GM19025 (cell line): Measurements from ENCODE around the gene ADAMTSL1.
A peak's percentile ranks its signal among the peaks of the same experiment; 100 is the strongest.

Experiments
- ATAC-seq: cut with Tn5 transposase; IDR thresholded peaks from one replicate; pipeline ENCODE4 v1.9.1; 2021; ENCODE audit warnings: mild to moderate bottlenecking, low read depth, moderate library complexity; ENCODE audit not compliant: unreplicated experiment

ADAMTSL1 gene

GRCh38 chr9:18754537-18754936 lies 280.6 kb downstream of the ADAMTSL1 start:
- no peak for ATAC-seq

DNA sequence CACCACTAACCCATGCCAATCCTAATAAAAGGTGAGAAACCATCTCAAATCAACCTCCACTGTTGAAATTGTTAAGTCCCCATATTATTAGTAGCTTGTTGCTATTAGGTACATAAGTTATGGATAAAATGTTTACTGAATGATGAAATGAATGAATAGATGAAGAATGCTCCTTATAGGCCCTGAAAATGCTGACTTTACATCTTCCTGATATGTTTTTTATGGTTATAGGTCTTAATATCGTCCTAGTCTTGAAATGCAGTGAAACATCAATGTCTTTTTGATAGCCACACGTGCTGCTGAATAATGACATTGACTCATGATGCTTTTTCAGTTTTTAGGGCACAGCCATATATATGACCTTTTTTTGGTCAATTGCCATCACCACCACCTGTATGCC lies 281.3 kb downstream of the ADAMTSL1 start:
- ATAC-seq, result no peak

GRCh38 chr9:18756712-18757125 lies 282.8 kb downstream of the ADAMTSL1 start:
- peak; percentile 60 for ATAC-seq

DNA sequence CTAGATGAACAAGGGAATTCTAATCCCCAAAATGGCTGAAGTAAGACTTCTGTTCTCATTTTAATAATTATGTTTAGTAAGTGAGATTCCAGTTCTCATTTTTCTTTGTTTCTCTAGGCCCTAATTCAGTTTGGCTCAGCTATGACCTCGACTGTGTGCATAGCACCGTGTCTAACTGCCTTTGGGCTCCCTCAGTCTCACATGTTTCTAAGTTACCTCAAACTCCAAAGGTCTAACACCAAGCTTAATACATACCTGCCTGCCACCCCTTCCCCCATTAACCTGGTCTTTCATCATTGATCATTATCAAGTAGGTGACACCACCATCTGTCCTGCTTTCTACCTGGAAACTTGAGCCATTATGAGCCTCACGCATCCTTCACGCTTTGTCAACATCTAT lies 285.9 kb downstream of the ADAMTSL1 start:
- no peak for ATAC-seq

- no peak for ATAC-seq
These were observed 287.9 kb downstream of the ADAMTSL1 start for GRCh38 chr9:18761742-18762300.

DNA sequence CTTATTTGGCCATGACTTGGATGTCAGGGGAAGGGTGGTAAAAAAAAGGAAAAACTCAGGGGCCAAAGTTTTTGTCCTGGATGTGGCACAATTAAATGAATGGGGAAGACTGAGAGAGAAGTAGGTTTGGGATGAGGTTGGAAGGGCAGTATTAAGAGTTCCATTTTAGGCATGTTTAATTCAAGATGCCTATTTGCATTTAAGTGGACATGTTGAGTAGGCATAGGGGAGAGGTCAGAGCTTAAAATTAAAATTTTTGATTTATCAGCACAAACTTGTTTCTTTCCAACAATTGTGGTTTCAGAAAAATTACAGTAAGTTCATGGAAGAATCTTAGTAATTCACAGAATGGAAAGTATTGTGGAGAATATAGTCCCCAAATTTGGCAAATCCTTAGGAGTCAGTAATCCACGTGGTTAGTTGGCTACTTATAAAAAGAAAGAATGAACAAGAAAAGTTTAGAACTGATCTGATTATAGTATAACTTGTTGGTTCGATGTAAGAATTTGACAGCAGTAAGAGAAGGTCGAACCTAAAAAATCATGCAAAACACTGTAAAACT lies 293.1 kb downstream of the ADAMTSL1 start:
- no peak for ATAC-seq

DNA sequence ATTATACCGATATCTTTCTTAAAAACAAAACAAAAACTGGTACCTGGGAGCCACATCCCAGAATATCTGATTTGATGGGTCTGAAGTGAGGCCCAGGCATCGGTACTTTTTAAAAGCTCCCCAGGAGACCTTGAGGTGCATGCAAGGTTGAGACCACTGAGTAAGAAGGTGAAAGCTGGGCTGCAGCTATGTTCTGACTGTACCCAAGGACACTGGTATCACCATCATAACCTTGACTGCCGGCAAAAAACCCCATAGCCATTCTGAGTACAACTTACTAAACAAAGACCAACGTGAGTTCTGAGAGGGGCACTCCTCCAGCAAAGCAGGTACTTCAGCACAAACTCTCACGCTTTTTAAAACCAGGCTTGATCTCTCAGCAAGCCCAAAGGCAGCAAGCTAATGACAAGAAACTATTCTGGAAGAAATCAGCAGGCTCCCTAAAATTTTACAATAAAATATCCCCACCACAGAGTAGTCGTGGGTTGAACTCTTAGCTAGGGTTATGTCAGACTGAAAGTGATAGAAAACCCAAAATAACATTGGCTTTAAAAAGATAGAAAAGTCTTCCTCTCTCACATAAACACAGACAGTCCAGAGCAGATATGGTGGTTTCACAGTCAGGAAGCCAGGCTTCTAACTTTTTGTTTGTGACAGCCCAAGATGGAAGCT lies 295.1 kb downstream of the ADAMTSL1 start:
- peak; percentile 86 for ATAC-seq

- no peak for ATAC-seq
These were observed 296.4 kb downstream of the ADAMTSL1 start for GRCh38 chr9:18770131-18770908.

- no peak for ATAC-seq
These were observed 297.1 kb downstream of the ADAMTSL1 start for GRCh38 chr9:18771011-18771410.

DNA sequence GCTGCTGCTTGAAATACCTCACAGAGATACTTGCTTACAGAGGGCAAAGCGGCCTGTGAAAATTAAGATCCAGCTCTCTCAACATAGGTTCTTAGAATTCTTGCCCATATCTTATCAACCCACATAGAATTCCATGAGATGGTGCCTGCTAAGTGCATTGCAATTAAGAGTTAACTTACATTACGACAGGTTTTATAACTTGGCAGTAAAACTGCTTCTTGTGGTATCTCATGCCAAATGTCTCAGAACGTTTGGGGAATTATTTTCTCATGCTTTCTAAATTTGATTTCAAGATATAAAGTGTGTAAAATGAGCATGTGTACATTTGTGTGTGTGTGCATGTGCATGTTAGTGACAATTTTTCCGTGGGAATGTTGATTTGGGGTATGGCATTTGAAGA lies 297.8 kb downstream of the ADAMTSL1 start:
- no peak for ATAC-seq

DNA sequence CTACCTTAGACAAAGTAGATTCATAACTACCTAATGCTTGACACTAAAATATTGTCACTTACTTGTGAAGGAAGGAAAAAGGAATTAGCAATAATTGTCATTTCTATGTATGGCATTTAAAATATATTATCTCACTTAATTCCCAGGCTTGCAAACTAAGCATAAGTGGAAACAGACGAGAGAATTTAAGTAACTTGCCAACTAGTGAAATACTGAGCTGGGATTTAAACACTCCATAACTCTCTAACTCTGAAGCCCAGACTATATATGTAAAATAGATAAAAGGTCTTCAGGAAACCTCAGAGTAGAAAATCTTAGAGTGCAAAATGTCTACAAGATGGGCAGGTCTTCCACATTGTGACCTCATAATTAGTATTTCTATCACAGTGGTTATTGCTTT lies 301.3 kb downstream of the ADAMTSL1 start:
- no peak for ATAC-seq

DNA sequence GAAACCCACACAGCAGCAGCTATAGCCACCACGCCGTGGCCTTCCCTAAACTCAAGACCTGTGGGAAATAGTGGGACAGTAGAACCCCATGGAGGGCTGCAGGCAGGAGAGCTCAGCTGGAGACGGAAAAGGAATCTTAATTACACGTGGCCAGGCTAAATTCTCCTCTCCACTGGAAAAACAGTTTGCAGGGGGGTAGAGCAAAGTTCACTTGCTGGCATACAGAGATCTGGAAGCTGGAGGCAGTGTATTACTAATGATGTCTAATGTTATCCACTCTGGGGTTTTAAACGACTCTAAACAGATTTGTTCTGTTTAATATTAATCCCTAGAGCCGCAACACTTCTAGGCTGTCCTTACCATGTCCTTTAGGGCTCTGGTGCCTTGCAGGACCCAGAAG lies 302.0 kb downstream of the ADAMTSL1 start:
- ATAC-seq, result no peak

- no peak for ATAC-seq
These were observed 303.2 kb downstream of the ADAMTSL1 start for GRCh38 chr9:18776836-18777820.

- ATAC-seq, result no peak
These were observed 304.2 kb downstream of the ADAMTSL1 start for GRCh38 chr9:18778147-18778546.

DNA sequence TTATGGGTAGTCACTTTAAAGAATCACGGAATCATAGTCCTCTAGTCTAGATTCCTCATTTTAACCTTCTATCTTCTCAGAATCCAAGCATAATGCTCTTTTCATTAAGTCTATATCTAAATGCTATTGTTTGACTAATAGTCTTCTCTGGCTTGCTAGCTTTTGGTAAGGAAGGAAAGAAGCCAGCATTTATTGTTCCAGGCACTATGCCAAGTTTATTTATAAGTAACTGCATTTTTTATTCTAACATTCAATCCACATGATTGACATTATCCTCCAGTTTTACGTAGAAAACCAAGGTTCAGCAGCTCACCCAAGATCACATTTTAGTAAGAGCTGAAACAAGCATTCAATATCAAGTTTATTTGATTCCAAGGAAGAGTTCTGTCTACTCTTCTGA lies 304.9 kb downstream of the ADAMTSL1 start:
- ATAC-seq, result no peak

- ATAC-seq, result no peak
These were observed 310.0 kb downstream of the ADAMTSL1 start for GRCh38 chr9:18783909-18784308.

DNA sequence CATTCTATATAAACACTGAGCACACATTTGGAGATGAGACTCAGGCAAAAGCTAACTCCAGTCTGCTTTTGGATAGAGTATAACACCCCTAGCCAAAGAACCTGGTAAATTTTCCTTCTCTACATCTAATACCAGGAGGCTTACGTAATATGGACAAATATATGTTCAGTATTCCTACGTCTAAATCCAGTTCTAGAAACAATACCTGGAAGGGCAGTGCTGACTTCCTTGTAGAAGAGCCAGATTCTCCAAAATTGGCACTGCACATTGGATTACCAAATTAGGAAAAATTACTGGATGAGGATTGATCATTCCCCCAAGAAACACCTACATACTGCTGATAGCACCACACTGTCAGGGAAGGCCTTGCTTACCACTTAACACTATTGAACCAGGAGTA lies 311.7 kb downstream of the ADAMTSL1 start:
- no peak for ATAC-seq

DNA sequence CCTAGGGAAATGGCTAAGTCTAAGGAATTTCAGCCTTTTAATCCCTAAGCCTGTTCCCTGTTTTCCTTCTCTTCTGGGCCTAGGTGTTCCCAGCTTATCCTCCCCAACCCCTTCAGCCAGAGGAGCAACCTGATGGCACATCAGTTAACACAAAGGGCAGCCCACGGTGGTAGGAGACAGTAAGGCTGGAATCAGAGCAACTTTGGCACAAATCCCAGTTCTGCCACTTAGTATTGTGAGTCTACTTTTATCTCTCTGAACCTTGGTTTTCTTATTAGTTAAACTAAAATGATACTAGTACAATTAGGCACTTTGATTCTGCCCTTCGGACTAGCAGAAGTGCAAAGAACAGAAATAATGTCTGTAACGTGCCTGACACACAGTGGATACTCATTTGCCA lies 312.2 kb downstream of the ADAMTSL1 start:
- ATAC-seq, result no peak

GRCh38 chr9:18786911-18787650 lies 313.1 kb downstream of the ADAMTSL1 start:
- ATAC-seq, result no peak

- no peak for ATAC-seq
These were observed 314.3 kb downstream of the ADAMTSL1 start for GRCh38 chr9:18788256-18788655.
